DND-41 (cell line): ENCODE results near the gene KCTD4.

Experiments
- ATAC-seq: fragments of 200-7000 bp; cut with Tn5 transposase; 3 replicates; pipeline ENCODE4 v1.9.1; 2021; ENCODE audit warnings: low read depth; ENCODE audit not compliant: insufficient read depth
- DNase-seq: peaks from one replicate; pipeline ENCODE4 v3.0.0-alpha.2; 2020
- H2AFZ ChIP-seq: 2 replicates; pipeline ENCODE4 v1.6.0; 2012; ENCODE audit warnings: low read depth, low read length
- H3K27ac ChIP-seq: 2 replicates; pipeline ENCODE4 v1.5.1; 2012; ENCODE audit warnings: low read length, inconsistent platforms
- H3K27me3 ChIP-seq: fragments of 200-600 bp; sonication (generic); 2 replicates; pipeline ENCODE4 v1.6.0; 2012; ENCODE audit warnings: low read length, mild to moderate bottlenecking, inconsistent platforms; ENCODE audit not compliant: insufficient read depth, poor library complexity
- H3K36me3 ChIP-seq: 2 replicates; pipeline ENCODE4 v1.5.1; 2012; ENCODE audit warnings: low read length, inconsistent platforms; ENCODE audit not compliant: insufficient read depth
- H3K4me1 ChIP-seq: 2 replicates; pipeline ENCODE4 v1.5.1; 2012; ENCODE audit warnings: mild to moderate bottlenecking, low read length; ENCODE audit not compliant: insufficient read depth
- H3K4me2 ChIP-seq: 2 replicates; pipeline ENCODE4 v1.6.0; 2012; ENCODE audit warnings: mild to moderate bottlenecking, moderate library complexity, low read length, inconsistent platforms; ENCODE audit not compliant: insufficient read depth
- H3K4me3 ChIP-seq, 2 experiments: fragments of 200-600 bp in 1 of 2; shearing (Covaris generic) in 1 of 2; 2 replicates each; pipeline ENCODE4 v1.5.1; 2012 to 2016; ENCODE audit warnings: inconsistent platforms in 2 of 2, low read length in 2 of 2, mild to moderate bottlenecking in 2 of 2, low read depth in 1 of 2, moderate library complexity in 1 of 2
- H3K79me2 ChIP-seq: 2 replicates; pipeline ENCODE4 v1.6.0; 2012; ENCODE audit warnings: low read length, inconsistent platforms; ENCODE audit not compliant: insufficient read depth
- H3K9ac ChIP-seq: 2 replicates; pipeline ENCODE4 v1.6.0; 2012; ENCODE audit warnings: low read depth, mild to moderate bottlenecking, inconsistent platforms, low read length, moderate library complexity
- H3K9me3 ChIP-seq: 2 replicates; pipeline ENCODE4 v1.5.1; 2012; ENCODE audit warnings: low read length, moderate library complexity, mild to moderate bottlenecking, inconsistent platforms; ENCODE audit not compliant: insufficient read depth, severe bottlenecking
- H4K20me1 ChIP-seq: 2 replicates; pipeline ENCODE4 v1.6.0; 2012; ENCODE audit warnings: low read length; ENCODE audit not compliant: insufficient read depth
- EZH2 ChIP-seq: IDR thresholded peaks from 3 replicates; pipeline ENCODE4 v1.6.1; 2012; ENCODE audit warnings: borderline replicate concordance, low read depth, mild to moderate bottlenecking, moderate library complexity, low read length, inconsistent platforms; ENCODE audit not compliant: severe bottlenecking
- TF ChIP-seq, protein P1 (sequence below): IDR thresholded peaks from 2 replicates; pipeline ENCODE4 v1.5.1; 2012; ENCODE audit warnings: borderline replicate concordance, low read length, moderate library complexity, mild to moderate bottlenecking; ENCODE audit not compliant: poor library complexity, severe bottlenecking; ENCODE audit errors: extremely low read depth

Gene KCTD4

DNA sequence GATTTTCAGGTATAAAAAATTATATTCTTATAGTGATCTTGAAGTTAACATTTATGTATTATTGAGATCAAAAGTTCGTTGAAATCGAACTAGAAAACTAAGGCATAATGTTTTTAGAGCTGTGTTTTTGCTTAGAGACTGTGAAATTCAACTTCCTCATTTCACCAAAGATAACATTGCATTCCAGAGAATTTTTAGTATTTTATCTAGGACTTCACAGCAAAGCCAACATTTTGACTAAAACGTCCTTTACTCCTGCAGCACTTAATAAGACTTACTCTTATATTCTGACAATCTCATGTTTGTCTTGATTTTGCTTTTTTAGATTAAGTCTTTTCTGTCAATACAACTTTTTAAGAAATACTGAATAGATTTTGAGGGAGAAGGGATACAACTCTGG, 4.7 kb downstream of the KCTD4 start:
- no peak overlapping the region for H3K4me2 ChIP-seq
- no peak overlapping the region for H2AFZ ChIP-seq
- H3K36me3 ChIP-seq = no peaks in the 10 kb centered on the region
- no peaks in the 10 kb centered on the region for H4K20me1 ChIP-seq
- TF ChIP-seq, protein P1, sequence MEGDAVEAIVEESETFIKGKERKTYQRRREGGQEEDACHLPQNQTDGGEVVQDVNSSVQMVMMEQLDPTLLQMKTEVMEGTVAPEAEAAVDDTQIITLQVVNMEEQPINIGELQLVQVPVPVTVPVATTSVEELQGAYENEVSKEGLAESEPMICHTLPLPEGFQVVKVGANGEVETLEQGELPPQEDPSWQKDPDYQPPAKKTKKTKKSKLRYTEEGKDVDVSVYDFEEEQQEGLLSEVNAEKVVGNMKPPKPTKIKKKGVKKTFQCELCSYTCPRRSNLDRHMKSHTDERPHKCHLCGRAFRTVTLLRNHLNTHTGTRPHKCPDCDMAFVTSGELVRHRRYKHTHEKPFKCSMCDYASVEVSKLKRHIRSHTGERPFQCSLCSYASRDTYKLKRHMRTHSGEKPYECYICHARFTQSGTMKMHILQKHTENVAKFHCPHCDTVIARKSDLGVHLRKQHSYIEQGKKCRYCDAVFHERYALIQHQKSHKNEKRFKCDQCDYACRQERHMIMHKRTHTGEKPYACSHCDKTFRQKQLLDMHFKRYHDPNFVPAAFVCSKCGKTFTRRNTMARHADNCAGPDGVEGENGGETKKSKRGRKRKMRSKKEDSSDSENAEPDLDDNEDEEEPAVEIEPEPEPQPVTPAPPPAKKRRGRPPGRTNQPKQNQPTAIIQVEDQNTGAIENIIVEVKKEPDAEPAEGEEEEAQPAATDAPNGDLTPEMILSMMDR = no peak
- no peak for TF ChIP-seq EZH2
- H3K79me2 ChIP-seq = no peaks in the 10 kb centered on the region; the same call in 1 of the 2 replicates
- no peaks in the 10 kb centered on the region for H3K9me3 ChIP-seq
- DNase-seq = no peak
- no peak overlapping the region for H3K4me3 ChIP-seq
- no peak overlapping the region for H3K27ac ChIP-seq
- H3K27me3 ChIP-seq = no peaks in the 10 kb centered on the region
- no peak overlapping the region for H3K9ac ChIP-seq
- peaks cover 5% of the 10 kb centered on the region for H3K4me1 ChIP-seq
- no peak for ATAC-seq

DNA sequence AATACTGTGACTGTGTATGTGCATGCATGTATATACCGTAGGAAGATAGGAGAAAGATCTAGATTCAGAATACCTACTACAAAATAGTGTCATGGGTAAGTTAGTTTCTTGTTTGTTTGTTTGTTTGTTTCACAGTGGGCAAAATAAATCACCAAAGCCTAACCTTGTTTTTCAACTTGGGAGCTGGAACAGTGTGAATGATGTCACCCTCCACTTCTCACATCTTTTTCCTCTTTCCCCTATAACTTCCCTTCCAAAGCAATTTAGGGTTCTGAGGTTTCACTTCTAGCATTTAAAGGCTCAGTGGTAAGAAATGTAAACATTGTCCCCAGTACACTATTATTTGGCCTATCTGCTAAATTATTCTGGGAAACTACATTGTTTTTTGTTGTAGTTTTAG, 5.4 kb downstream of the KCTD4 start:
- Histone ChIP-seq H4K20me1 (no peaks in the 10 kb centered on the region), H3K27me3 (no peaks in the 10 kb centered on the region), H3K9me3 (no peaks in the 10 kb centered on the region), H3K4me2 (no peak overlapping the region), H3K4me1 (peaks cover 5% of the 10 kb centered on the region), H3K79me2 (no peaks in the 10 kb centered on the region; the same call in 1 of the 2 replicates), H3K36me3 (no peaks in the 10 kb centered on the region), H3K4me3 (no peak overlapping the region), H3K9ac (no peak overlapping the region), H2AFZ (no peak overlapping the region), H3K27ac (no peak overlapping the region)
- ATAC-seq = no peak
- DNase-seq = no peak
- TF ChIP-seq EZH2 = no peak
- TF ChIP-seq, protein P1 = no peak

DNA sequence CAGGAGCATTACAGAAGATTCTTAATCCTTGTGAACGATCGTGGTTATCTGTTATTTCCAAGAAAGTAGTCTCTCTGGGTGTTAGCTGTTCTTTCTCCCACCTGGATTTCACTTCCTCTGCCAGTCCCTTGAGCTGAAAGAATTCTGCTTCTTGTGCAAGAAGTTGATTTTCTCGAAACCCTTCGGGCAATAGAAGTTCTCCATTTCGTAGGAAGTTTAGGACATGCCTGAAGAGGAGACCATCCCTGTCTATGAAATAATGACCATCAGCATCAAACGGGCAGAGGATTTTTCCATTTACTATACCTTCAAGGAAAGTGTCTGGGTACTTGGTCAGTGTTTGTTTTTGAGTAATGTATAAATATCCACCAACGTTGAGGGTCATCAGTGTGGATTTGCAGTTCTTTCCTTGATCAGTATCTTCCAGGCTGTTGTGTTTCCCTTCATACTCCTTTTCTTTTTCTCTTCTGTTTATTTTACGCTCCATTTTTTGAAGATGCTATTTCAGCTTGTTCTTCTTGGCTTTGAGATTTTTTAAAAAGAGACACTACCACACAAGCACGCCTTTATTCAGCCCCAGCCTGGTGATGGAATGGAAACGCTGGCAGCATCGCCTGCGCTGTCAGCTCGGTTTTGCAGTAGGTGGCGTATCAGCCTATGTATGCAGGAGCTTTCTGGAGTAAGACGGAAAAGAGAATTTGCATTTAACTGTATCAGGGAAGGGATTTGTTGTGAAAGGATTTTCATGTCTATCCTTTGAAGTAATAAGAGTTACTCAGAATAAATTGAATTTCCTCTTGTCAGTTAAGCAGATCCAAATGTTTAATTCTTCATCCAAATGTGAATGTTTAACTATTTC, 6.5 kb downstream of the KCTD4 start:
- Histone ChIP-seq H3K4me1 (peaks cover 5% of the 10 kb centered on the region), H3K79me2 (no peaks in the 10 kb centered on the region; the same call in 1 of the 2 replicates), H3K36me3 (no peaks in the 10 kb centered on the region), H3K9ac (no peak overlapping the region), H3K27me3 (no peaks in the 10 kb centered on the region), H4K20me1 (no peaks in the 10 kb centered on the region), H3K9me3 (no peaks in the 10 kb centered on the region), H3K4me2 (no peak overlapping the region), H2AFZ (no peak overlapping the region), H3K4me3 (no peak overlapping the region), H3K27ac (no peak overlapping the region)
- TF ChIP-seq, protein P1 = no peak
- ATAC-seq (no peak), DNase-seq (no peak)
